Activated naive CD8-positive, alpha-beta T cell treated with anti-CD3 and anti-CD28 coated beads, Interleukin-2, amount 10 ng/mL, durations not matched to agents 7 days and 5 days (primary cell): Measurements from ENCODE around the gene FOXK1. TPM values are rescaled to one million over a fixed set of nuclear protein-coding genes. Genes with fewer than 3 reads are reported as not detected.
"Not testable (repeated sequence)": the region's sequence is repeated elsewhere in the genome, so short reads cannot be mapped to it uniquely, and the experiment has no call there.

Experiments
- ATAC-seq: fragments of 150-1000 bp; cut with Tn5 transposase; one replicate; pipeline ENCODE4 v1.10.0; 2021; ENCODE audit warnings: low read depth, moderate library complexity
- POLR2A ChIA-PET: fragments of 350-600 bp; sonication (Branson Sonifier 250); formaldehyde crosslinking; loops from one replicate; lab custom pipeline; 2021; ENCODE audit warnings: antibody characterized with exemption; lab: Charles Lee
- DNase-seq: peaks from one replicate; pipeline ENCODE4 v3.0.0; 2021
- H3K27ac Mint-ChIP-seq: one replicate; pipeline ENCODE4 v1.8.0; 2022; ENCODE audit warnings: mild to moderate bottlenecking, mixed read lengths
- H3K27me3 Mint-ChIP-seq: one replicate; pipeline ENCODE4 v1.8.0; 2022; ENCODE audit warnings: mild to moderate bottlenecking, moderate library complexity, mixed read lengths
- H3K36me3 Mint-ChIP-seq: one replicate; pipeline ENCODE4 v1.8.0; 2021; ENCODE audit warnings: mild to moderate bottlenecking, mixed read lengths
- H3K4me1 Mint-ChIP-seq: one replicate; pipeline ENCODE4 v1.8.0; 2021; ENCODE audit warnings: mixed read lengths
- H3K4me3 Mint-ChIP-seq: one replicate; pipeline ENCODE4 v1.8.0; 2022; ENCODE audit warnings: mild to moderate bottlenecking, moderate library complexity, mixed read lengths
- H3K9me3 Mint-ChIP-seq: one replicate; pipeline ENCODE4 v1.8.0; 2021; ENCODE audit warnings: mixed read lengths
- total RNA-seq, 2 experiments: library from RNA; stranded (reverse); gene quantifications; one replicate each; pipeline ENCODE4 v1.2.3, GENCODE V29; 2021

Gene FOXK1
- total RNA-seq, 2 experiments from 2014 or later = 41.7 to 42.1 TPM

- H3K9me3 Mint-ChIP-seq, H3K36me3 Mint-ChIP-seq, H3K4me3 Mint-ChIP-seq, DNase-seq, ATAC-seq, H3K27me3 Mint-ChIP-seq, H3K27ac Mint-ChIP-seq: not testable (repeated sequence)
- POLR2A ChIA-PET = interaction anchor here (1.2 kb wide), 1 partner anchor 51 kb away, joined by 3 read pairs; no protein-coding TSS in a partner anchor
- H3K4me1 Mint-ChIP-seq = peaks cover 16% of the 10 kb centered on the region
Observed at GRCh38 chr7:4692622-4693021, 10.5 kb downstream of the FOXK1 start.

GRCh38 chr7:4693152-4693551, 11.1 kb downstream of the FOXK1 start:
- ATAC-seq (no peak), DNase-seq (no peak)
- POLR2A ChIA-PET = no interaction called here
- H3K9me3 Mint-ChIP-seq = no peaks in the 10 kb centered on the region
- peaks cover 2% of the 10 kb centered on the region for H3K36me3 Mint-ChIP-seq
- no peak overlapping the region for H3K4me3 Mint-ChIP-seq
- no peak overlapping the region for H3K27ac Mint-ChIP-seq
- no peaks in the 10 kb centered on the region for H3K27me3 Mint-ChIP-seq
- H3K4me1 Mint-ChIP-seq = peaks cover 14% of the 10 kb centered on the region

GRCh38 chr7:4693749-4694148, 11.7 kb downstream of the FOXK1 start:
- Mint-ChIP-seq H3K36me3 (peaks cover 2% of the 10 kb centered on the region), H3K9me3 (no peaks in the 10 kb centered on the region), H3K4me1 (peaks cover 14% of the 10 kb centered on the region), H3K27ac (no peak overlapping the region), H3K4me3 (no peak overlapping the region), H3K27me3 (no peaks in the 10 kb centered on the region)
- ATAC-seq (no peak), DNase-seq (no peak)
- POLR2A ChIA-PET = no interaction called here

GRCh38 chr7:4694305-4694704, 12.2 kb downstream of the FOXK1 start:
- DNase-seq (no peak), ATAC-seq (no peak)
- H3K27ac Mint-ChIP-seq = no peak overlapping the region
- peaks cover 2% of the 10 kb centered on the region for H3K36me3 Mint-ChIP-seq
- peaks cover 14% of the 10 kb centered on the region for H3K4me1 Mint-ChIP-seq
- no peaks in the 10 kb centered on the region for H3K27me3 Mint-ChIP-seq
- POLR2A ChIA-PET = no interaction called here
- H3K4me3 Mint-ChIP-seq = no peak overlapping the region
- H3K9me3 Mint-ChIP-seq = no peaks in the 10 kb centered on the region

- no peaks in the 10 kb centered on the region for H3K9me3 Mint-ChIP-seq
- H3K4me1 Mint-ChIP-seq = peaks cover 12% of the 10 kb centered on the region
- no peak overlapping the region for H3K4me3 Mint-ChIP-seq
- H3K36me3 Mint-ChIP-seq = no peaks in the 10 kb centered on the region
- H3K27ac Mint-ChIP-seq = no peak overlapping the region
- POLR2A ChIA-PET = interaction anchor here (0.7 kb wide), 1 partner anchor 52 kb away, joined by 6 read pairs; no protein-coding TSS in a partner anchor
- no peak for DNase-seq
- ATAC-seq = no peak
- no peaks in the 10 kb centered on the region for H3K27me3 Mint-ChIP-seq
Observed at GRCh38 chr7:4698707-4699275, 16.7 kb downstream of the FOXK1 start.

GRCh38 chr7:4699841-4700240, 17.7 kb downstream of the FOXK1 start:
- H3K27me3 Mint-ChIP-seq = no peaks in the 10 kb centered on the region
- H3K4me1 Mint-ChIP-seq = peaks cover 12% of the 10 kb centered on the region
- no peak overlapping the region for H3K4me3 Mint-ChIP-seq
- no peaks in the 10 kb centered on the region for H3K36me3 Mint-ChIP-seq
- no peak for ATAC-seq
- no peaks in the 10 kb centered on the region for H3K9me3 Mint-ChIP-seq
- H3K27ac Mint-ChIP-seq = no peak overlapping the region
- POLR2A ChIA-PET = interaction anchor here (0.7 kb wide), 1 partner anchor 53 kb away, joined by 6 read pairs; no protein-coding TSS in a partner anchor
- no peak for DNase-seq

- ATAC-seq (no peak), DNase-seq (no peak)
- Mint-ChIP-seq H3K4me1 (peaks cover 7% of the 10 kb centered on the region), H3K27ac (no peak overlapping the region), H3K9me3 (no peaks in the 10 kb centered on the region), H3K36me3 (no peaks in the 10 kb centered on the region), H3K27me3 (no peaks in the 10 kb centered on the region), H3K4me3 (no peak overlapping the region)
- POLR2A ChIA-PET = no interaction called here
Observed at GRCh38 chr7:4700577-4701235, 18.6 kb downstream of the FOXK1 start.

- H3K36me3 Mint-ChIP-seq = no peaks in the 10 kb centered on the region
- ATAC-seq = no peak
- H3K4me3 Mint-ChIP-seq = no peak overlapping the region
- no peak overlapping the region for H3K27ac Mint-ChIP-seq
- H3K27me3 Mint-ChIP-seq = no peaks in the 10 kb centered on the region
- POLR2A ChIA-PET = no interaction called here
- peaks cover 5% of the 10 kb centered on the region for H3K4me1 Mint-ChIP-seq
- no peak for DNase-seq
- H3K9me3 Mint-ChIP-seq = no peaks in the 10 kb centered on the region
Observed at GRCh38 chr7:4702961-4703512, 20.9 kb downstream of the FOXK1 start.

GRCh38 chr7:4703532-4703931, 21.4 kb downstream of the FOXK1 start:
- no peaks in the 10 kb centered on the region for H3K9me3 Mint-ChIP-seq
- no peaks in the 10 kb centered on the region for H3K27me3 Mint-ChIP-seq
- peaks cover 5% of the 10 kb centered on the region for H3K4me1 Mint-ChIP-seq
- no peaks in the 10 kb centered on the region for H3K36me3 Mint-ChIP-seq
- DNase-seq = no peak
- H3K27ac Mint-ChIP-seq = no peak overlapping the region
- H3K4me3 Mint-ChIP-seq = no peak overlapping the region
- POLR2A ChIA-PET = no interaction called here
- no peak for ATAC-seq

GRCh38 chr7:4706384-4707216, 24.5 kb downstream of the FOXK1 start:
- Mint-ChIP-seq H3K4me1 (peaks cover 1% of the 10 kb centered on the region), H3K4me3 (no peak overlapping the region), H3K27ac (no peak overlapping the region), H3K36me3 (peaks cover 7% of the 10 kb centered on the region), H3K9me3 (no peaks in the 10 kb centered on the region), H3K27me3 (no peaks in the 10 kb centered on the region)
- no peak for ATAC-seq
- POLR2A ChIA-PET = no interaction called here
- DNase-seq = no peak

- Mint-ChIP-seq H3K9me3 (no peaks in the 10 kb centered on the region), H3K27me3 (no peaks in the 10 kb centered on the region), H3K27ac (no peak overlapping the region), H3K4me1 (peaks cover 4% of the 10 kb centered on the region), H3K36me3 (peaks cover 8% of the 10 kb centered on the region), H3K4me3 (no peak overlapping the region)
- ATAC-seq (no peak), DNase-seq (no peak)
- POLR2A ChIA-PET = no interaction called here
Observed at GRCh38 chr7:4707217-4707741, 25.2 kb downstream of the FOXK1 start.

GRCh38 chr7:4707980-4708411, 25.9 kb downstream of the FOXK1 start:
- Mint-ChIP-seq H3K9me3 (no peaks in the 10 kb centered on the region), H3K36me3 (peaks cover 8% of the 10 kb centered on the region), H3K4me3 (no peak overlapping the region), H3K27me3 (no peaks in the 10 kb centered on the region), H3K27ac (no peak overlapping the region), H3K4me1 (peaks cover 6% of the 10 kb centered on the region)
- POLR2A ChIA-PET = no interaction called here
- ATAC-seq (no peak), DNase-seq (no peak)

GRCh38 chr7:4709187-4709586, 27.1 kb downstream of the FOXK1 start:
- ATAC-seq = no peak
- no peaks in the 10 kb centered on the region for H3K27me3 Mint-ChIP-seq
- no peak overlapping the region for H3K27ac Mint-ChIP-seq
- POLR2A ChIA-PET = no interaction called here
- no peaks in the 10 kb centered on the region for H3K9me3 Mint-ChIP-seq
- H3K4me3 Mint-ChIP-seq = no peak overlapping the region
- H3K4me1 Mint-ChIP-seq = peaks cover 6% of the 10 kb centered on the region
- DNase-seq = no peak
- H3K36me3 Mint-ChIP-seq = peaks cover 8% of the 10 kb centered on the region
